RWPE2 (cell line): ENCODE measurements around the gene CIAO2A.

Experiments
- ATAC-seq: fragments of 200-7000 bp; cut with Tn5 transposase; 3 replicates; pipeline ENCODE4 v1.9.1; 2021; ENCODE audit warnings: low read depth
- DNase-seq: peaks from one replicate; pipeline ENCODE4 v3.0.0-alpha.2; 2020; ENCODE audit warnings: low spot score
- H3K27ac ChIP-seq: fragments of 450-650 bp; 2 replicates; pipeline ENCODE4 v1.5.1; 2017; ENCODE audit warnings: mild to moderate bottlenecking; ENCODE audit not compliant: poor library complexity, severe bottlenecking
- H3K27me3 ChIP-seq: fragments of 250-450 bp; sonication (Bioruptor Pico); 2 replicates; pipeline ENCODE4 v1.5.1; 2021; ENCODE audit warnings: mild to moderate bottlenecking, moderate library complexity; ENCODE audit not compliant: insufficient read depth, poor library complexity, severe bottlenecking
- H3K36me3 ChIP-seq: fragments of 250-450 bp; sonication (Bioruptor Pico); 2 replicates; pipeline ENCODE4 v1.5.1; 2020; ENCODE audit warnings: low read depth, mild to moderate bottlenecking, moderate library complexity
- H3K4me1 ChIP-seq: fragments of 250-450 bp; sonication (Bioruptor Pico); 2 replicates; pipeline ENCODE4 v1.5.1; 2021; ENCODE audit warnings: mild to moderate bottlenecking, moderate library complexity; ENCODE audit not compliant: insufficient read depth, poor library complexity, severe bottlenecking
- H3K4me3 ChIP-seq: fragments of 250-450 bp; sonication (Bioruptor Pico); 2 replicates; pipeline ENCODE4 v1.5.1; 2021; ENCODE audit warnings: mild to moderate bottlenecking, moderate library complexity; ENCODE audit not compliant: severe bottlenecking
- H3K9me3 ChIP-seq: fragments of 250-450 bp; sonication (Bioruptor Pico); 2 replicates; pipeline ENCODE4 v1.5.1; 2021; ENCODE audit warnings: mild to moderate bottlenecking, moderate library complexity; ENCODE audit not compliant: severe bottlenecking
- TF ChIP-seq, protein P1 (sequence below): fragments of 450-650 bp; IDR thresholded peaks from one replicate; pipeline ENCODE4 v1.5.1; 2017; ENCODE audit warnings: mild to moderate bottlenecking, moderate library complexity; ENCODE audit not compliant: poor library complexity, severe bottlenecking

Gene CIAO2A

DNA sequence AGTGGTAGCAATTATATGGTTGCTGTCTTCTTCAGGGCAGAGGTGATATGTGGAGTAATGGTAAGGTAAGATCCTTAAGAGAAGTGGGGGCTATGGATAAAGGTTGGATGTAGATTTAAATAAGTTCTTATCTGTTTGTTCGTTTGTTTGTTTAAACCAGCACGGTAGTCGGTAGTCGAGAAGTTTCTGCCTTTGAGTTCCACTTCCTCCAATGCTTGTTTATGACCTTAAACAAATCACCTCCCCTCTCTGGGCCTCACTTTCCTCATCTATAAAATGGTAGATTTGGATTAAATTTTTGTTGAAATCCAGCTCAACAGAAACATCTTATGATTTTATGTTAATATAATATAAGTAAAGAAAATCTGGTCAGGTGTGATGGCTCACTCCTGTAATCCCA is 59.1 kb downstream of the CIAO2A start:
- Histone ChIP-seq H3K4me3 (no peak overlapping the region), H3K27me3 (no peaks in the 10 kb centered on the region), H3K4me1 (no peaks in the 10 kb centered on the region), H3K27ac (no peak overlapping the region), H3K36me3 (no peaks in the 10 kb centered on the region), H3K9me3 (no peaks in the 10 kb centered on the region)
- no peak for ATAC-seq
- DNase-seq: no peak
- TF ChIP-seq, protein P1, sequence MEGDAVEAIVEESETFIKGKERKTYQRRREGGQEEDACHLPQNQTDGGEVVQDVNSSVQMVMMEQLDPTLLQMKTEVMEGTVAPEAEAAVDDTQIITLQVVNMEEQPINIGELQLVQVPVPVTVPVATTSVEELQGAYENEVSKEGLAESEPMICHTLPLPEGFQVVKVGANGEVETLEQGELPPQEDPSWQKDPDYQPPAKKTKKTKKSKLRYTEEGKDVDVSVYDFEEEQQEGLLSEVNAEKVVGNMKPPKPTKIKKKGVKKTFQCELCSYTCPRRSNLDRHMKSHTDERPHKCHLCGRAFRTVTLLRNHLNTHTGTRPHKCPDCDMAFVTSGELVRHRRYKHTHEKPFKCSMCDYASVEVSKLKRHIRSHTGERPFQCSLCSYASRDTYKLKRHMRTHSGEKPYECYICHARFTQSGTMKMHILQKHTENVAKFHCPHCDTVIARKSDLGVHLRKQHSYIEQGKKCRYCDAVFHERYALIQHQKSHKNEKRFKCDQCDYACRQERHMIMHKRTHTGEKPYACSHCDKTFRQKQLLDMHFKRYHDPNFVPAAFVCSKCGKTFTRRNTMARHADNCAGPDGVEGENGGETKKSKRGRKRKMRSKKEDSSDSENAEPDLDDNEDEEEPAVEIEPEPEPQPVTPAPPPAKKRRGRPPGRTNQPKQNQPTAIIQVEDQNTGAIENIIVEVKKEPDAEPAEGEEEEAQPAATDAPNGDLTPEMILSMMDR: no peak

DNA sequence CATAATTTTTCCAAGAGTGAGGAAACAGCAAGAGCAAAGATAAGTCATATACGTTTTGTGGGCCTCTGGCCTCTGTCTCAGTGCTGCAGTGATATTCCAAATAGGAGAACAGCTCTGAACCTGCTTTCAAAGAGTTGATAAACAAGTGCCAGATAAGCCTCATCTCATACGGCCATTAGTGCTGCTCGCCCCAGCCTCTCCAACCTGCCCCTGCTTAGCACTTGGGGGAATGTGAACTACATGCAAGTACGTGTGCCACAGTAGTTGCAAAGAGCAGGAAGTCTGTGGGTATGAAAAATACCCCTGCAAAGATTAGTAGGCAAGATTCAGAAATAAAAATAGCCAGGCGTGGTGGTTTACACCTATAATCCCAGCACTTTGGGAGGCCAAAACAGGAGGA is 61.3 kb downstream of the CIAO2A start:
- H3K4me3 ChIP-seq: no peak overlapping the region
- H3K4me1 ChIP-seq: peaks cover 6% of the 10 kb centered on the region
- TF ChIP-seq, protein P1: no peak
- no peaks in the 10 kb centered on the region for H3K9me3 ChIP-seq
- H3K36me3 ChIP-seq: no peaks in the 10 kb centered on the region
- no peaks in the 10 kb centered on the region for H3K27me3 ChIP-seq
- H3K27ac ChIP-seq: no peak overlapping the region
- DNase-seq (no peak), ATAC-seq (no peak)

DNA sequence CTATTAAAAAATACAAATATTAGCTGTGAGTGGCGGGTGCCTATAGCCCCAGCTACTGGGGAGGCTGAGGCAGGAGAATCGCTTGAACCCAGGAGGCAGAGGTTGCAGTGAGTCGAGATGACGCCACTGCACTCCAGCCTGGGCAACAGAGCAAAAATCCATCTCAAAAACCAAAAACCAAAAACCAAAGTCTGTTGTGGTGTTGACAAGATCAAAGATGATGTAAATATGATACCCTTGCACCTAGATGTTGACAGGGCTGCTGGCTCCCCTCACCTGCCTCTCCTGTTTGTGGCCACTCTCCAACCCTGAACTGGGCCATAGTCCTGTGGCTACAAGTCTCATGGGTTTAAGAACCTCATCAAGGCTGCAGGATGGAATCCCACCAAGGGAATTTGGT is 63.5 kb downstream of the CIAO2A start:
- Histone ChIP-seq H3K36me3 (no peaks in the 10 kb centered on the region), H3K9me3 (no peaks in the 10 kb centered on the region), H3K4me3 (no peak overlapping the region), H3K27me3 (no peaks in the 10 kb centered on the region), H3K27ac (no peak overlapping the region), H3K4me1 (peaks cover 8% of the 10 kb centered on the region)
- DNase-seq (no peak), ATAC-seq (no peak)
- TF ChIP-seq, protein P1: no peak

DNA sequence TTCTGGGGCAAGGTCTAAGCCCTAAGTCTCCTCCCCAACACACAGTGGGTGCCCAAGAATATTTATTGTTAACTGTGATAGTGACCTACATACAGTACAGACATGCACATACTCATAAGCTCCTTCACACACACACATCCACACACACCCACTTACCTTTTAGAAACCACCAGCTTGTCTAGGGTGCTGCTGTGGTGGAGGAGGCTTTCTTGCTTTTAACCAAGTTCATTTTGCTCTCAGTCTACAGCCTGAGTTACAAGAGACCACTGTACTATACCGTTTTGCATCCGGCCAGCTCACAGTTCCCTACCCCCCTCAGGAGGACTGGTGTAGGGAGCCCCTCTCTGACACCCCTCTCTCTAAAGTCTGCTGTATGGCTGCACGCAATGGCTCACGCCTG is 64.0 kb downstream of the CIAO2A start:
- TF ChIP-seq, protein P1: no peak
- Histone ChIP-seq H3K4me3 (no peak overlapping the region), H3K36me3 (no peaks in the 10 kb centered on the region), H3K9me3 (no peaks in the 10 kb centered on the region), H3K27ac (no peak overlapping the region), H3K27me3 (no peaks in the 10 kb centered on the region), H3K4me1 (peaks cover 8% of the 10 kb centered on the region)
- DNase-seq (no peak), ATAC-seq (peak; percentile 22; the same call in 1 of the 3 replicates)

DNA sequence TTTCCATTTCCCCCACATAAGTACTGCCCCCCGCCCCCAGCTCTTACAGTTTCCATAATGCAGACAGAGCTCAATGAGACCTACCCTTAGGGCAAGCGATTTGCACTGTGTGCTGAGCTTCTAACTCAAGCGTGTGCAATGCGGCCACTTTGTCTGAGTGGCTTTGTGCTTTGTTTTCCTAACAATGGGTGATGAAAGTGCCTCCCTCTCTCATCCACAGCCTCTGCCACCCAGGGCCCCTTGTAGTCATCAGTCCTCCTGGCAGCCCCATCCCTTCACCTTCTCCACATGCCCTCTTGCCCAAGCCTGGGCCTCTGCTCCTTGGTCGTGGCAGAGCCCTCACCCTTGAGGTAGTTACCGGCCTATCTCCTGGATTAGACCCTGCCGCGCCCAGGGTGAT is 64.5 kb downstream of the CIAO2A start:
- no peaks in the 10 kb centered on the region for H3K36me3 ChIP-seq
- H3K4me3 ChIP-seq: no peak overlapping the region
- no peak overlapping the region for H3K27ac ChIP-seq
- ATAC-seq (peak; percentile 9; the same call in 1 of the 3 replicates), DNase-seq (no peak)
- TF ChIP-seq, protein P1: no peak
- peaks cover 8% of the 10 kb centered on the region for H3K4me1 ChIP-seq
- no peaks in the 10 kb centered on the region for H3K27me3 ChIP-seq
- H3K9me3 ChIP-seq: no peaks in the 10 kb centered on the region
